ENCODE results near the gene MYO1A.

- TF ChIP-seq CTCF (IDR thresholded peaks at IDR 0.05) (no peak), POLR2AphosphoS5 (IDR thresholded peaks at IDR 0.05) (no peak)
Measured at GRCh38 chr12:57044468-57044867, 5.5 kb downstream of the MYO1A start.
